Astrocyte of the hippocampus (primary cell): ENCODE results near the gene CP.

ENCODE experiments used
- DNase-seq: peaks from one replicate; pipeline ENCODE4 v3.0.0; 2011; ENCODE audit warnings: low read depth, low spot score

CP gene

GRCh38 chr3:149186219-149186618, 35.4 kb downstream of the CP start:
- DNase-seq = no peak

- no peak for DNase-seq
Measured at GRCh38 chr3:149181182-149181581, 40.4 kb downstream of the CP start.

- peak; percentile 94 for DNase-seq
Measured at GRCh38 chr3:149180057-149180573, 41.5 kb downstream of the CP start.

- peak; percentile 38 for DNase-seq
Measured at GRCh38 chr3:149179220-149179619, 42.4 kb downstream of the CP start.

GRCh38 chr3:149177122-149177521, 44.5 kb downstream of the CP start:
- DNase-seq = no peak

- peak; percentile 87 for DNase-seq
Measured at GRCh38 chr3:149174901-149175300, 46.7 kb downstream of the CP start.

GRCh38 chr3:149170672-149171071, 51.0 kb downstream of the CP start:
- DNase-seq = no peak

- no peak for DNase-seq
Measured at GRCh38 chr3:149167898-149168297, 53.7 kb downstream of the CP start.

- no peak for DNase-seq
Measured at GRCh38 chr3:149163066-149163465, 58.6 kb downstream of the CP start.

GRCh38 chr3:149162007-149162406, 59.6 kb downstream of the CP start:
- DNase-seq = no peak

- DNase-seq = no peak
Measured at GRCh38 chr3:149160754-149161300, 60.8 kb downstream of the CP start.

GRCh38 chr3:149153402-149153801, 68.2 kb downstream of the CP start:
- no peak for DNase-seq

- DNase-seq = peak; percentile 69
Measured at GRCh38 chr3:149152420-149152819, 69.2 kb downstream of the CP start.

- DNase-seq = peak; percentile 77
Measured at GRCh38 chr3:149151843-149152242, 69.8 kb downstream of the CP start.

- no peak for DNase-seq
Measured at GRCh38 chr3:149150436-149150835, 71.2 kb downstream of the CP start.

- DNase-seq = no peak
Measured at GRCh38 chr3:149145974-149146373, 75.7 kb downstream of the CP start.

- DNase-seq = no peak
Measured at GRCh38 chr3:149145356-149145755, 76.3 kb downstream of the CP start.

- DNase-seq = no peak
Measured at GRCh38 chr3:149142682-149143081, 78.9 kb downstream of the CP start.

- DNase-seq = peak; percentile 55
Measured at GRCh38 chr3:149134575-149134974, 87.1 kb downstream of the CP start.

GRCh38 chr3:149131589-149131988, 90.0 kb downstream of the CP start:
- no peak for DNase-seq

GRCh38 chr3:149129326-149130205, 92.1 kb downstream of the CP start, which contains the start of gene HPS3:
Gene HPS3, plus strand, starts transcription at chr3:149129638. Its CDS starts 86 bp downstream, at chr3:149129724.
- DNase-seq = peak; percentile 96

GRCh38 chr3:149128821-149129220, 92.8 kb downstream of the CP start:
- DNase-seq = no peak
